A549 (cell line): ENCODE measurements around the gene RGMB. TPM values are rescaled to one million over a fixed set of nuclear protein-coding genes. Genes with fewer than 3 reads are reported as not detected.
A peak's percentile ranks its signal among the peaks of the same experiment; 100 is the strongest.

ENCODE experiments used
- ATAC-seq, 2 experiments: fragments of 200-7000 bp in 1 of 2; fragments of >200 bp in 1 of 2; cut with Nextera tagmentation in 1 of 2; cut with Tn5 transposase in 1 of 2; 3 replicates each; pipeline versions ENCODE4 v1.8.0 to v1.9.1; 2018 to 2020; ENCODE audit warnings: mild to moderate bottlenecking in 1 of 2, moderate library complexity in 1 of 2
- CTCF ChIA-PET: fragments of 300-600 bp; sonication (Branson Sonifier 250); formaldehyde crosslinking; extraction: SDS; loops from one replicate; lab custom pipeline; 2021; ENCODE audit warnings: antibody characterized with exemption, inconsistent platforms; lab: Yijun Ruan, JAX
- POLR2A ChIA-PET: fragments of 350-600 bp; formaldehyde crosslinking; extraction: SDS; loops from one replicate; lab custom pipeline; 2021; ENCODE audit warnings: antibody characterized with exemption, inconsistent platforms; lab: Yijun Ruan, JAX
- DNase-seq, 2 experiments: peaks; one replicate each; pipeline versions ENCODE4 v3.0.0 to v3.0.0-alpha.2; 2011 to 2016; ENCODE audit warnings: low read depth in 1 of 2, low spot score in 1 of 2
- FAIRE-seq: peaks from 2 replicates; lab custom pipeline; 2011; peaks lifted over from hg19 to GRCh38; lab: Jason Lieb, UNC
- H3K27ac ChIP-seq, 2 experiments: fragments of >200 bp; sonication (Bioruptor Twin); formaldehyde crosslinking; 3 replicates each; pipeline ENCODE4 v1.5.1; 2016 to 2017
- H3K4me1 ChIP-seq: fragments of >200 bp; sonication (Bioruptor Twin); formaldehyde crosslinking; 3 replicates; pipeline ENCODE4 v1.6.1; 2016
- H3K4me2 ChIP-seq: fragments of >200 bp; sonication (Bioruptor Twin); formaldehyde crosslinking; 3 replicates; pipeline ENCODE4 v1.6.1; 2016
- H3K4me3 ChIP-seq: fragments of >200 bp; sonication (Bioruptor Twin); formaldehyde crosslinking; 3 replicates; pipeline ENCODE4 v1.5.1; 2016
- H3K9me3 ChIP-seq: fragments of >200 bp; sonication (Bioruptor Twin); formaldehyde crosslinking; 3 replicates; pipeline ENCODE4 v1.6.1; 2016
- CEBPB ChIP-seq, 2 experiments: fragments of >200 bp in 1 of 2; sonication (Bioruptor Twin) in 1 of 2; formaldehyde crosslinking in 1 of 2; IDR thresholded peaks; 2 replicates each; pipeline ENCODE4 v1.6.1; 2012 to 2016
- EHMT2 ChIP-seq: fragments of 200-600 bp; sonication (generic); IDR thresholded peaks from 2 replicates; pipeline ENCODE4 v1.6.1; 2016; ENCODE audit warnings: antibody characterized with exemption, low read depth, mild to moderate bottlenecking, moderate library complexity
- FOSB ChIP-seq: fragments of 250-450 bp; sonication (Bioruptor Pico); IDR thresholded peaks from 2 replicates; pipeline ENCODE4 v1.5.0; 2020; ENCODE audit warnings: mild to moderate bottlenecking, moderate library complexity
- FOSL2 ChIP-seq, 2 experiments: fragments of 450-650 bp in 1 of 2; fragments of >200 bp in 1 of 2; sonication (Bioruptor Twin) in 1 of 2; formaldehyde crosslinking; IDR thresholded peaks; 2 replicates each; pipeline versions ENCODE4 v1.5.0 to v1.6.1; 2016 to 2020; ENCODE audit warnings: mild to moderate bottlenecking in 1 of 2, moderate library complexity in 1 of 2
- GATA3 ChIP-seq: IDR thresholded peaks from 2 replicates; pipeline ENCODE4 v1.6.1; 2012; ENCODE audit warnings: borderline replicate concordance
- HES2 ChIP-seq: fragments of >200 bp; sonication (Bioruptor Twin); formaldehyde crosslinking; IDR thresholded peaks from 2 replicates; pipeline ENCODE4 v1.6.1; 2016
- HOXA7 ChIP-seq: fragments of 250-450 bp; sonication (Bioruptor Pico); IDR thresholded peaks from 2 replicates; pipeline ENCODE4 v1.5.0; 2020; ENCODE audit warnings: mild to moderate bottlenecking, moderate library complexity
- HOXB5 ChIP-seq: fragments of 250-450 bp; sonication (Bioruptor Pico); IDR thresholded peaks from 2 replicates; pipeline ENCODE4 v1.5.0; 2020; ENCODE audit warnings: mild to moderate bottlenecking, moderate library complexity
- KDM5A ChIP-seq: fragments of 200-600 bp; sonication (generic); IDR thresholded peaks from 2 replicates; pipeline ENCODE4 v1.6.1; 2016; ENCODE audit warnings: antibody characterized with exemption, mild to moderate bottlenecking
- MAFK ChIP-seq: fragments of 450-650 bp; IDR thresholded peaks from 2 replicates; pipeline ENCODE4 v1.6.1; 2014; ENCODE audit not compliant: partially characterized antibody
- MAX ChIP-seq: IDR thresholded peaks from 2 replicates; pipeline ENCODE4 v1.6.1; 2012
- NFE2L2 ChIP-seq: fragments of 150-350 bp; conservative IDR thresholded peaks from 2 replicates; pipeline ENCODE4 v1.6.1; 2014; ENCODE audit warnings: low read length
- POLR2AphosphoS2 ChIP-seq: conservative IDR thresholded peaks from 2 replicates; pipeline ENCODE4 v1.6.1; 2012; ENCODE audit warnings: low read length, improper control_type of control experiment, inconsistent platforms
- RAD21 ChIP-seq, 2 experiments: fragments of >200 bp in 1 of 2; sonication (Bioruptor Twin) in 1 of 2; formaldehyde crosslinking in 1 of 2; IDR thresholded peaks in 1 of 2; conservative IDR thresholded peaks in 1 of 2; 2 replicates in 1 of 2; 3 replicates in 1 of 2; pipeline ENCODE4 v1.6.1; 2012 to 2018; ENCODE audit warnings: inconsistent platforms in 1 of 2
- RCOR1 ChIP-seq: fragments of 150-350 bp; IDR thresholded peaks from 2 replicates; pipeline ENCODE4 v1.6.1; 2014; ENCODE audit warnings: antibody characterized with exemption, low read length, low read depth
- REST ChIP-seq: fragments of 200-600 bp; sonication (generic); IDR thresholded peaks from 2 replicates; pipeline ENCODE4 v1.6.1; 2016; ENCODE audit warnings: antibody characterized with exemption, mild to moderate bottlenecking, moderate library complexity
- SREBF2 ChIP-seq: fragments of 450-650 bp; IDR thresholded peaks from 2 replicates; pipeline ENCODE4 v1.6.1; 2014; ENCODE audit warnings: mild to moderate bottlenecking, moderate library complexity
- USF2 ChIP-seq: fragments of 450-650 bp; IDR thresholded peaks from 2 replicates; pipeline ENCODE4 v1.6.1; 2014; ENCODE audit warnings: antibody characterized with exemption
- ZC3H11A ChIP-seq: fragments of 450-650 bp; IDR thresholded peaks from 2 replicates; pipeline ENCODE4 v1.6.1; 2014; ENCODE audit warnings: antibody characterized with exemption, mild to moderate bottlenecking
- ZFP36 ChIP-seq: fragments of 450-650 bp; IDR thresholded peaks from 2 replicates; pipeline ENCODE4 v1.6.1; 2014; ENCODE audit warnings: borderline replicate concordance; ENCODE audit not compliant: partially characterized antibody
- ZSCAN20 ChIP-seq: fragments of 250-450 bp; sonication (Bioruptor Pico); IDR thresholded peaks from 2 replicates; pipeline ENCODE4 v1.8.0; 2022; ENCODE audit warnings: mild to moderate bottlenecking, moderate library complexity
- WGBS: methylation state at CpG from one replicate; pipeline ENCODE4 v1.1.6; 2017; ENCODE audit errors: missing lambda C conversion rate; 5-methylcytosine and 5-hydroxymethylcytosine counted together
- polyA plus RNA-seq, 4 experiments: library from polyadenylated mRNA; depleted of rRNA in 3 of 4; stranded (reverse); fragments of >200 nt; fragmentation: RNase III in 1 of 4; extraction: RNeasy Plus Mini Kit Qiagen cat#74134 plus additional on column Dnase treatment in 1 of 4; gene quantifications; 2 replicates in 3 of 4; 3 replicates in 1 of 4; pipeline ENCODE4 v1.2.3, GENCODE V29; 2011 to 2017

The RGMB gene
- polyA plus RNA-seq, 2 of the 4 experiments (the other 2 are of a cell fraction), result 5.3 to 5.6 TPM

- Histone ChIP-seq H3K4me3 (no peak overlapping the region), H3K9me3 (no peaks in the 10 kb centered on the region), H3K27ac (no peak overlapping the region), H3K4me2 (no peak overlapping the region), H3K4me1 (0 out of 3 replicates have a peak, but pooled peaks cover 1% of the 10 kb centered on the region)
- POLR2A ChIA-PET, result no interaction called here
- DNase-seq, result no peak
- TF ChIP-seq HOXA7 (CRISPR knock-in tag), result no peak
- no peak for TF ChIP-seq POLR2AphosphoS2
- TF ChIP-seq HES2, result no peak
- no peak for TF ChIP-seq MAX
- no peak for TF ChIP-seq SREBF2
- no peak for TF ChIP-seq HOXB5
- no peak for TF ChIP-seq RCOR1
- ATAC-seq, result no peak
- CTCF ChIA-PET, result interaction anchor here (11.4 kb wide), 1 partner anchor 21 kb away, joined by 127 read pairs; no protein-coding TSS in a partner anchor
- FAIRE-seq, result no peak
- 89% methylated on average over 7 of the region's 7 CpGs for WGBS
Observed at GRCh38 chr5:98791001-98791519, 17.6 kb downstream of the RGMB start.

- H3K9me3 ChIP-seq, result no peaks in the 10 kb centered on the region
- ATAC-seq (no peak), DNase-seq (no peak), FAIRE-seq (no peak)
- no peak overlapping the region for H3K4me3 ChIP-seq
- CTCF ChIA-PET, result interaction anchor here (0.7 to 11.4 kb wide), 2 partner anchors 22 to 848 kb away, joined by 3 to 127 read pairs; no protein-coding TSS in a partner anchor
- WGBS, result 91% methylated on average over 6 of the region's 7 CpGs
- POLR2A ChIA-PET, result no interaction called here
- 0 out of 3 replicates have a peak, but pooled peaks cover 3% of the 10 kb centered on the region for H3K4me1 ChIP-seq
- TF ChIP-seq GATA3 (no peak), FOSL2 (IDR thresholded peaks at IDR 0.05) (no peak), FOSL2 (CRISPR knock-in tag; IDR thresholded peaks at IDR 0.05) (peak; percentile 36; the same call in 1 of the 2 replicates)
- H3K4me2 ChIP-seq, result no peak overlapping the region
- no peak overlapping the region for H3K27ac ChIP-seq
Observed at GRCh38 chr5:98791898-98792580, 18.6 kb downstream of the RGMB start.

- no peak overlapping the region for H3K27ac ChIP-seq
- DNase-seq, result no peak
- no peaks in the 10 kb centered on the region for H3K9me3 ChIP-seq
- TF ChIP-seq NFE2L2 (no peak), ZSCAN20 (CRISPR knock-in tag) (no peak), FOSB (CRISPR knock-in tag) (no peak), MAFK (no peak), KDM5A (no peak), RAD21 (conservative IDR thresholded peaks at IDR 0.05 in 1 of 2, IDR thresholded peaks at IDR 0.05 in 1 of 2) (no peak), GATA3 (no peak), FOSL2 (IDR thresholded peaks at IDR 0.05) (no peak), FOSL2 (CRISPR knock-in tag; IDR thresholded peaks at IDR 0.05) (no peak), USF2 (no peak), REST (no peak), HES2 (no peak), RCOR1 (no peak), EHMT2 (no peak), ZC3H11A (no peak), MAX (no peak), CEBPB (IDR thresholded peaks at IDR 0.05) (no peak), ZFP36 (no peak)
- H3K4me3 ChIP-seq, result no peak overlapping the region
- H3K4me1 ChIP-seq, result 0 out of 3 replicates have a peak, but pooled peaks cover 3% of the 10 kb centered on the region
- H3K4me2 ChIP-seq, result no peak overlapping the region
- ChIA-PET POLR2A (no interaction called here), CTCF (interaction anchor here (0.5 to 11.4 kb wide), 2 partner anchors 24 to 1368 kb away, joined by 3 to 127 read pairs; no protein-coding TSS in a partner anchor)
- ATAC-seq, result no peak
- no peak for FAIRE-seq
- 95% methylated on average over 14 of the region's 14 CpGs for WGBS
Observed at GRCh38 chr5:98793223-98793622, 19.8 kb downstream of the RGMB start.
